Measurements from ENCODE around the gene LSM2.

Gene LSM2

DNA sequence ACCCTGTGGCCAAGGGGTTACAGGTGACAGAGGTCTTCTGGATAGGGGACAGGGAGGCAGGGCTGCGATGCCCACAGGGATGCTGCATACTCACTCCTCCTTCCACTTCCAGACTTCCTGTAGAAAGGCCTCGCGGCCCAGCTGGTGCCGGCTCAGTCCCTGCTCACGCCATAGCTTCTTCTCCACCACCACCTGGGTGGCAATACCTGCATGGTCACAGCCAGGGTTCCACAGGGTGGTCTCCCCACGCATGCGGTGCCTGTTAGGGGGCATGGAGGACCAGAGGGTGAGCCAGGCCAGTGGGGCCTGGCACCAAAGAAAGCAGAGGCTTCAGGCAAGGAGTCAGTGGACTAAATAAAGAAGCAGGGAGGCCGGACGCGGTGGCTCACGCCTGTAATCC, 21.3 kb downstream of the LSM2 start:
- peaks cover 45% of the 10 kb centered on the region for H3K36me3 ChIP-seq (ENCODE audit: control insufficient read depth, insufficient read depth, low read length)

GRCh38 chr6:31784098-31784925, 22.5 kb downstream of the LSM2 start:
- H3K27me3 ChIP-seq (replicated peaks; ENCODE audit: control insufficient read depth, insufficient read depth, low read length, poor library complexity, severe bottlenecking): no peaks in the 10 kb centered on the region
- no peaks in the 10 kb centered on the region for H3K9me3 ChIP-seq (ENCODE audit: control insufficient read depth, low read length)
- H3K27ac ChIP-seq (ENCODE audit: insufficient read depth, low read length, poor library complexity, severe bottlenecking): no peak overlapping the region
- no peaks in the 10 kb centered on the region for H3K4me1 ChIP-seq (ENCODE audit: control insufficient read depth, insufficient read depth, low read length, poor library complexity, severe bottlenecking)
- peaks cover 54% of the 10 kb centered on the region for H3K36me3 ChIP-seq (ENCODE audit: control insufficient read depth, insufficient read depth, low read length)
- no peak for DNase-seq
- H3K4me3 ChIP-seq (ENCODE audit: insufficient read depth, low read depth, low read length, poor library complexity, severe bottlenecking): no peak overlapping the region

More for the DNA sequence above, 21.3 kb downstream of the LSM2 start:
- H3K9me3 ChIP-seq (ENCODE audit: control insufficient read depth, low read length): no peaks in the 10 kb centered on the region
- no peak for DNase-seq
- no peak overlapping the region for H3K27ac ChIP-seq (ENCODE audit: insufficient read depth, low read length, poor library complexity, severe bottlenecking)
- H3K4me3 ChIP-seq (ENCODE audit: insufficient read depth, low read depth, low read length, poor library complexity, severe bottlenecking): no peak overlapping the region
- H3K27me3 ChIP-seq (replicated peaks; ENCODE audit: control insufficient read depth, insufficient read depth, low read length, poor library complexity, severe bottlenecking): no peaks in the 10 kb centered on the region
- H3K4me1 ChIP-seq (ENCODE audit: control insufficient read depth, insufficient read depth, low read length, poor library complexity, severe bottlenecking): no peaks in the 10 kb centered on the region

DNA sequence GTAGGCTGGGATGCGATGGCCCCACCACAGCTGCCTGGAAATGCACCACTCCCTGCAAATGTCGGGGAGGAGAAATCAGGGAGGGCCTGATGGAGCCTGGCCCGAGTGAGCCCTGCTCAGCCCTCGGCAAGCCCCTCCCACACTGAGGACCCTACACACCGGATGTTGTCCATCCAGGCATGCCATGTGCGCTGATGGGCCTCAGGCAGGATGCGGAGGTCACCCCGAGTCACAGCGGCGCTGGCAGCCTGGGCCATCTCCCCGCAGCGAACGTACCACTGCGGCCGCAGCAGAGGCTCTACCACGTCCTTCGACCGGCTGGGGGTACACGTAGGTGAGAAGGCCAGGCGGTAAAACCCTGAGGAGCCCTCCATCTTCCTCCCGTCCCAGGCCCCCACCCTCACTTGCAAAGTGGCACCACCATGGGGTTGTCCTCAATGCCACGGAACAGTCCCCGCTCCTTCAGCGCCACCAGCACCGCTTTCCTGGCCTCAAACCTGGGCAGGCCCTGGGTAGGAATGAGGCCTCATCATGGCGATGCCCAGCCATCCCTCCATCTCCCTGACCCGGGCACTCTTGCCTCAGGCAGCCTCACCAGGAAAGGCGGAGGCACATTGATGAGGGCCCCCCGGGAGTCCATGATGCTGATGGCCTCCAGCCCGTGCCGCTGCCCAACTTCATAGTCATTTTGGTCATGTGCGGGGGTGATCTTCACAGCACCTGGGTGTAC, 24.5 kb downstream of the LSM2 start:
- Histone ChIP-seq H3K36me3 (ENCODE audit: control insufficient read depth, insufficient read depth, low read length) (peaks cover 61% of the 10 kb centered on the region), H3K4me3 (ENCODE audit: insufficient read depth, low read depth, low read length, poor library complexity, severe bottlenecking) (no peak overlapping the region), H3K27ac (ENCODE audit: insufficient read depth, low read length, poor library complexity, severe bottlenecking) (no peak overlapping the region), H3K9me3 (ENCODE audit: control insufficient read depth, low read length) (no peaks in the 10 kb centered on the region), H3K4me1 (ENCODE audit: control insufficient read depth, insufficient read depth, low read length, poor library complexity, severe bottlenecking) (peaks cover 6% of the 10 kb centered on the region), H3K27me3 (replicated peaks; ENCODE audit: control insufficient read depth, insufficient read depth, low read length, poor library complexity, severe bottlenecking) (no peaks in the 10 kb centered on the region)
- no peak for DNase-seq

GRCh38 chr6:31781244-31782125, 25.3 kb downstream of the LSM2 start:
- DNase-seq: no peak
- peaks cover 61% of the 10 kb centered on the region for H3K36me3 ChIP-seq (ENCODE audit: control insufficient read depth, insufficient read depth, low read length)

GRCh38 chr6:31780507-31781243, 26.1 kb downstream of the LSM2 start:
- peaks cover 21% of the 10 kb centered on the region for H3K4me1 ChIP-seq (ENCODE audit: control insufficient read depth, insufficient read depth, low read length, poor library complexity, severe bottlenecking)
- peaks cover 61% of the 10 kb centered on the region for H3K36me3 ChIP-seq (ENCODE audit: control insufficient read depth, insufficient read depth, low read length)
- H3K27me3 ChIP-seq (replicated peaks; ENCODE audit: control insufficient read depth, insufficient read depth, low read length, poor library complexity, severe bottlenecking): no peaks in the 10 kb centered on the region
- H3K9me3 ChIP-seq (ENCODE audit: control insufficient read depth, low read length): no peaks in the 10 kb centered on the region
- DNase-seq: no peak
- no peak overlapping the region for H3K4me3 ChIP-seq (ENCODE audit: insufficient read depth, low read depth, low read length, poor library complexity, severe bottlenecking)
- H3K27ac ChIP-seq (ENCODE audit: insufficient read depth, low read length, poor library complexity, severe bottlenecking): no peak overlapping the region

More at GRCh38 chr6:31781244-31782125, 25.3 kb downstream of the LSM2 start:
- H3K9me3 ChIP-seq (ENCODE audit: control insufficient read depth, low read length): no peaks in the 10 kb centered on the region
- no peak overlapping the region for H3K27ac ChIP-seq (ENCODE audit: insufficient read depth, low read length, poor library complexity, severe bottlenecking)
- no peaks in the 10 kb centered on the region for H3K27me3 ChIP-seq (replicated peaks; ENCODE audit: control insufficient read depth, insufficient read depth, low read length, poor library complexity, severe bottlenecking)
- H3K4me1 ChIP-seq (ENCODE audit: control insufficient read depth, insufficient read depth, low read length, poor library complexity, severe bottlenecking): peaks cover 14% of the 10 kb centered on the region
- no peak overlapping the region for H3K4me3 ChIP-seq (ENCODE audit: insufficient read depth, low read depth, low read length, poor library complexity, severe bottlenecking)

- Histone ChIP-seq H3K4me3 (ENCODE audit: insufficient read depth, low read depth, low read length, poor library complexity, severe bottlenecking) (no peak overlapping the region), H3K36me3 (ENCODE audit: control insufficient read depth, insufficient read depth, low read length) (peaks cover 54% of the 10 kb centered on the region), H3K9me3 (ENCODE audit: control insufficient read depth, low read length) (no peaks in the 10 kb centered on the region), H3K27ac (ENCODE audit: insufficient read depth, low read length, poor library complexity, severe bottlenecking) (no peak overlapping the region), H3K4me1 (ENCODE audit: control insufficient read depth, insufficient read depth, low read length, poor library complexity, severe bottlenecking) (peaks cover 21% of the 10 kb centered on the region), H3K27me3 (replicated peaks; ENCODE audit: control insufficient read depth, insufficient read depth, low read length, poor library complexity, severe bottlenecking) (no peaks in the 10 kb centered on the region)
- no peak for DNase-seq
Observed at GRCh38 chr6:31779908-31780307, 26.9 kb downstream of the LSM2 start.

- no peaks in the 10 kb centered on the region for H3K27me3 ChIP-seq (replicated peaks; ENCODE audit: control insufficient read depth, insufficient read depth, low read length, poor library complexity, severe bottlenecking)
- H3K36me3 ChIP-seq (ENCODE audit: control insufficient read depth, insufficient read depth, low read length): peaks cover 47% of the 10 kb centered on the region
- H3K4me3 ChIP-seq (ENCODE audit: insufficient read depth, low read depth, low read length, poor library complexity, severe bottlenecking): no peak overlapping the region
- peaks cover 21% of the 10 kb centered on the region for H3K4me1 ChIP-seq (ENCODE audit: control insufficient read depth, insufficient read depth, low read length, poor library complexity, severe bottlenecking)
- no peaks in the 10 kb centered on the region for H3K9me3 ChIP-seq (ENCODE audit: control insufficient read depth, low read length)
- DNase-seq: no peak
- no peak overlapping the region for H3K27ac ChIP-seq (ENCODE audit: insufficient read depth, low read length, poor library complexity, severe bottlenecking)
Observed at GRCh38 chr6:31778999-31779885, 27.5 kb downstream of the LSM2 start.

- Histone ChIP-seq H3K9me3 (ENCODE audit: control insufficient read depth, low read length) (no peaks in the 10 kb centered on the region), H3K27ac (ENCODE audit: insufficient read depth, low read length, poor library complexity, severe bottlenecking) (no peak overlapping the region), H3K36me3 (ENCODE audit: control insufficient read depth, insufficient read depth, low read length) (peaks cover 44% of the 10 kb centered on the region), H3K4me1 (ENCODE audit: control insufficient read depth, insufficient read depth, low read length, poor library complexity, severe bottlenecking) (peaks cover 24% of the 10 kb centered on the region), H3K4me3 (ENCODE audit: insufficient read depth, low read depth, low read length, poor library complexity, severe bottlenecking) (no peak overlapping the region), H3K27me3 (replicated peaks; ENCODE audit: control insufficient read depth, insufficient read depth, low read length, poor library complexity, severe bottlenecking) (no peaks in the 10 kb centered on the region)
- no peak for DNase-seq
Observed at GRCh38 chr6:31778193-31778592, 28.6 kb downstream of the LSM2 start.
